NCI-H69 (cell line): ENCODE data around the gene ESPNL.

ENCODE experiments used
- DNase-seq: peaks from one replicate; lab custom pipeline; 2025; lab: John Stamatoyannopoulos, UW

The ESPNL gene

DNA sequence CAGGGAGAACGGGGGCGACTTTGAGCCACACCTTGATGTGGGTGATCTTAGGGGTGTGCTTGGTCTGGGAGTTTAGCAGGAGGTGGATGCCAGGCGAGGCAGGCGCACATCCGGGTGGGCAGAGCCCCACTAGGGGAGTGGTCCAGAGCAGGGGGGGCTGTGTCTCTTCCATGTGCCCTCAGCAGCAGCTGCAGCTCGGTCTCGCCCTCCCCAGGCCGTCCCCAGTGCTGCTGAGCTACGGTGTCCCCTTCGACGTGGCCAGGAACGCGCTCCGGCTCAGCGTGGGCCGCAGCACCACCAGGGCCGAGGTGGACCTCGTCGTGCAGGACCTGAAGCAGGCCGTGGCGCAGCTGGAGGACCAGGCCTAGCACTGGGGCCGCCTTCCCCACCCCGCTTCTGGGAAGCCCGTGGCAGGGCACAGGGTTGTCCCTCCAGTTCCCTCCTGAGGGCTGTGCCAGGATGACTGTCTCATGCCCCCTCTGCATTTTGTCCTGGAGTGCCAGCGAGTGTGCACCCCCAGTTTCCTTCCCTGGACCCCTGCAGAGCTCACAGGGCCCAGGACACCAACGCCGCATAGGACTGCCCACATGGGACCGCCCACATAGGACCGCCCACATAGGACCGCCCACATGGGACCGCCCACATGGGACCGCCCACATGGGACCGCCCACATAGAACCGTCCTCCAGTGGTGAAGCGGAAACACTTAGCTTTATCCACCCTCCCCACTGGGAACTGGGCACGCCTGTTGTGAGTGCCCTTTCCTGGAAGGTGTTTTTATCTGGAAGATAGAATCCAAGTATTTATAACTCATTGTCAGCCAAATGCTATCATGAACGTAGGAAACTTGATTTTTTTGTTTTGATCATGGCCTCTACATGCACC lies 1.9 kb upstream of the ESPNL start:
- peak; percentile 15 for DNase-seq

DNA sequence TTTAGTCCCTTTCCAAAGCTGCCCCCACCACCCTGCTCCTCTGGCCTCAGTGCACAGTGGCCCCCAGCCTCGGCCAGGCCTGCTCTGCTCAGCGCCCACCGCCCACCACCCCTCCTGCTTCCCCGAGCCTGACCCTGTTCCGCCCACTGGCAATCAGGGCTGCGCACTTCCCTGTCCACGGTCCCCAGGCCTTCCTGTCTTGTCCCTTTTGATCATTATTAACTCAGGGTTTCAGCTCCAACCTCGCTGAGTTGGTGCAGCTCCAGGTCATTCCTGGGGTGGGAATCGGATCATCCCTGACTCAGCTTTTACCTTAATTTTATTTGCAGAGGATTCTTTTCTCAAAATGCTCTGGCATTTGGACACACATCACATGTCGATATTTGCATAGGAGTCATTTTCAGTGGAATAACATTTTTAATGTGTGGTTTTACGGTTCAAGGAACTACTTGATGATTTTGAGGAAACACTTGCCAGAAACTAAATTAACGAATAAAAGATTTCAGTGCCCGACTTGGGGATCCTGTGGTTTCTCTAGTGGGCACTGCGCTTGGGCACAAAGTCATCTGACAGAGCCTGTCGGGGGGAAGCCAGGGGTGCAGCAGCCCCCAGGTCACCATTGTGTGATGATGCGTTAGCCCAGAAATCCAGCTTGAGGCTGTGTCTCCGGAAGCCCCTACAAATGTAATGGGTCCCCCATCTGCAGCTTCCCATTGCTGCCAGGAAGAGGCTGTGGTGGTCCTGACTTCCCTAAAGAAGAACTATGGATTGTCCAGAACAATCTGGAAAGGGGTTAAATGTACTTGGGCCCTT lies 1.0 kb upstream of the ESPNL start:
- DNase-seq = no peak

DNA sequence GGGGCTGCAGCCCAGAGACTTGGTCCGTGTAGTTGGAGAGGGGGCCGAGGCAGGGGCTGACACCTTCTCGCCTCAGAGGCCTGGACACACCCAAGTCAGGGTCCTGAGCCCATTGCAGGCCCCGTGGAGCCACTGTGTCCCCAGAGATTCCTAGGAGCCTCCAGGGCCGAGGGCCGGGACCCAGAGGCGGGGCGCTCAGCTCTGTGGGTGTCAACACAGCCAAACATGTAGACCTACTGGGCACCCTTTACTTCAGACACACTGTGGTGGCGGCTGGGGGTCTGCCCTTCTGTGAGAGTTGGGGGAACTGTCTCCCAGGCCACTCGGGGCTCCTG lies 459 bp upstream of the ESPNL start:
- no peak for DNase-seq

DNA sequence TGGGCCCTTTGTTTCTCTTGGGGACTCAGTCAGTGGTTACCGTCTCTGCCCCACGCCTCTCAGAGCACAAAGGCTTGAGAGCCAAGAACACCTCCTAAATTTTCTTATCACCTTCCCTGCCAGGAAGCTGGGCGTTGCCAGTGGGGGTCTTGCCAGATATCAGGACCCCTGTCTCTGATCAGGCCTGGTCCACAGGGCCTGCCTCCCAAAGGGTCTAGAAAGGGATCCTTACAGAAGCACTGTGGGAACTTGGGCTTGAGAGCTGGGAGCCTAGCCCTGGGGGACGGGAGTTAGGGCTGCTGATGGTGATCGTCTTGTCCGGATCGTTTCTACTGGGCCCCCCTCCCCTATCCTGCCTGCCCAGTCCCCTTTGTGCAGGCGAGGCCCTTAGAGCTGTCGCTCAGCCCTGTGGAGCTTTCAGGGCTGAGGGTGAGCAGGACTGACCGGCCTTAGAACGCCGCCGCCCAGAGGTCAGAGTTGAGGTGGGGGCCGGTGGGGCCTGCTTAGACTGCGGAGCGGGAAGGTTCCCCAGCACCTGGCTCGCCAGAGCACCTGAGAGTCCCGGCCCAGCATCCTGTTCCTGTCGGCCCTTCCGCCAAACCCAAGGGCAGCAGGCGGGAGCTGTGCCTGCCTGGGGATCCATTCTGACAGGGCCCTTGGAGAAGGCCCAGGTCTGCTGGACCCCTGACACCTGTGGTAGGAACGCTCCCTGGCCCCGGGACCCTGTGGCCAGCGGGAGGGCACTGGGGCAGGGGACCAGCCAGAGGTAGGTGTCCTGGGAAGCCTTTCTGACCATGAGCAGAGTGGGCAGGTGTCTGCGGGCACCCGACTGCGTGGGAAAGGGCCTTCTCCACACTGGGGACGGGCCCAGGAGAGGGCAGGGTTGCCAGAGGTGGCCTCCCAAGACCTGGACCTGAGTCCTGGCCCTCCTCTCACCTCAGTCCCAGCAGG lies 956 bp downstream of the ESPNL start:
- no peak for DNase-seq

DNA sequence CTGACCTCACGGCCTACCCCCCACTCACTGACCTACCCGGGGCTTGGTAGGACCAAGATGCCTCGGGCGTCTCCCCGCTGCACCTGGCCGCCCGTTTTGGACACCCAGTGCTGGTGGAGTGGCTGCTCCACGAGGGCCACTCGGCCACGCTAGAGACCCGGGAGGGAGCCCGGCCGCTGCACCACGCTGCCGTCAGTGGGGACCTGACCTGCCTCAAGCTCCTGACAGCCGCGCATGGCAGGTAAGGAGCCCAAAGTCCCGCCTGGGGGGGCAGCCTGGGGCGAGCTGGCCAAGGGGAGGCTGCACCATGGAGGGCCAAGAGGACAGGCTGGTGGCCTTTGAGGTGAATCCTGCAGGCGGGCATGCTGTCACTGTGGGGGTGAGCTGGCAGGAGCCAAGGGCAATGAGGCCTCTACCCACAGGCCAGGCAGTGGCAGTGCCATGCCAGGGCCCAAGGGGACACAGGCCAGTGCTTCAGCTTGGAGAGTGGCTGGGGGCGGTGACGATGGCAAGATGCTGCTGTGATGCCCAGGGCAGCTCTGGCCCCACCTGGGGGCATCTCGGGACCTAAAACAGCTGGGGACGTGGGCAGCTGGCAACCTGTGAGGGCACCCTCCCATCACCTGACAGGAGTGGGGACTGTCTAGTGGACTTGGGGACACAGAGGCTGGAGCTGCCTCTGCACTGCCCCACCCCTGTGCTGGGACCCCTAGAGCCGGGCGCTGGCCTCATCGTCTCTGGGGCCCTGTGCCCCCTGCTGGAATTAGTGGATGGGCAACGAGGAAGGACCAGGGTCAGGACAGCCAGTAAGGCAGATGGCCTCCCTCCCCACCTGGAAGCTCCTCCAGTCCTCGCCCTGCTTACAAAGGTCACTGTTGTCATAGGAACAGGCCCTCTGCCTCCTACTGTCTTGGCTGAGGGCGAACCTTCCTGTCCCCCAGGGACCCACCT lies 2.0 kb downstream of the ESPNL start:
- DNase-seq = no peak

DNA sequence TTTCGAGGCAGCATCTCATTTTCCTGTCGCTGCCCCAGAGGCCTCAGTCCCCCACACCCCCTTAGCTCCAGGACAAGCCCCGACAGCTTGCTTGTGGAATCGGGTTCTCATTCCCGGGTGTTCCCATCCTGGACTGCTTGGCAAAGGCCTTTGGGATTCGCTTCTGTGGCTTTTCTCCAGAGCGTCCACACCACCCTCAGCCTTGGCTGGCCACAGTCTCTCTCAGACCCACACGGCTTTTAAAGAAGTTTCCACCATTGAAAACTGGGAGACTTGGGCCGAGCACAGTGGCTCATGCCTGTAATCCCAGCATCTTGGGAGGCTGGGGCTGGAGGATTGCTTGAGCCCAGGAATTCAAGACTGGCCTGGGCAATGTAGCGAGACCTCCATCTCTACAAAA lies 2.7 kb downstream of the ESPNL start:
- no peak for DNase-seq

DNA sequence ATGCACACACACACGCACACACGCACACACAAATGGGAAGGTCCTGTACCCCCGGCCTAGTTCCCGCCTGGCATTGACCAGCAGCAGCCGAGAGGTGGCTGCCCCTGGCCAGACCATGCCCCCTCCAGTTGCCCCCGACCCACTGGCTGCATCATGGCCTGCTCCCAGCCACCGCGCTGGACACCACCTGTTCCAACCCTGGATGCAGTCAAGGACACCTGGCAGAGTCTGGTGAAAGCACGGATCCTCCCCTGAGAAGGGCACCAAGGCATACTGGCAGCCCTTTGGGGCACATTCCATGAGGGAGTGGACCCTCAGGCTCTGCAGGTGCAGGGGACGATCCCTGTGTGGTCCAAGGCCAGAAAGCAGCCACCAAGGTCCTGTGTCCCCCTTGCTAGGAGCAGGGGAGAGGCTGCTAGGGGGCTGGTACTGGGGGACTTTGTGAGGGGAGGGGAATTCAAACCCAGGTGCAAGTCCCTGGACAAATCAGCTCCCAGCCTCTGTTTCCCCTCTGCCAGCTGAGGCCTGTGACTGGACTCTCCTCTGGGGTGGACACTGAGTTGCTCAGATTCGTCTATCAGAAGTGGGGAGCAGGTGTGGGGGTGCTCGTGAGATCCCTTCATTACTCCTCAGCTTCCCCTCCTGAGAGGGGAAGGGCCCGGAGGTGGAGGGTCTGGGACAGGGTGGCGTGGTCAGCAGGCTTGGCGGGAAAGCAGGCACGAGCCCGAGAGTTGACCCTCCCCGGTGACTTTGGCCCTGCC lies 3.5 kb downstream of the ESPNL start:
- no peak for DNase-seq

DNA sequence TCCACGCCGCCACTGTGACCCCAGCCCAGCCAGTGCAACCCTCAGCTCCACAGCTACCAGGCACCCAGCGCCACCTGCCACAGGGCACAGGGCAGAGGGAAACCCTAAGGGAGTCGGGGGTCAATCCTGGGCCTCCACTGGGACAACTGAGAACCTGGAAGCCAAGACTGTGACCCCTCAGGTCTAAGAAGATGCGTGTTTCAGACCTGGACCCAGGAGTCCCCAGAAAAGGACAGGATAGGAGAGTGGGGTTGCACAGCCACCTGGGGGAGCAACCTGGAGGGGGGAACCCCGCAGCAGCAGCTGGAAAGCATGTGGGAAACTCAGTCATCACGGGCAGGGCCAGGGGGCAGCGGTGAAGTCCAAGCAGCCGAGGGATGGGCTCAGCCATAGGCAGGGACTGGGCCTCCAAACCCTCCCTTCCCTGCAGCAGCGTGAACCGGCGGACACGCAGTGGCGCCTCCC lies 4.1 kb downstream of the ESPNL start:
- no peak for DNase-seq

DNA sequence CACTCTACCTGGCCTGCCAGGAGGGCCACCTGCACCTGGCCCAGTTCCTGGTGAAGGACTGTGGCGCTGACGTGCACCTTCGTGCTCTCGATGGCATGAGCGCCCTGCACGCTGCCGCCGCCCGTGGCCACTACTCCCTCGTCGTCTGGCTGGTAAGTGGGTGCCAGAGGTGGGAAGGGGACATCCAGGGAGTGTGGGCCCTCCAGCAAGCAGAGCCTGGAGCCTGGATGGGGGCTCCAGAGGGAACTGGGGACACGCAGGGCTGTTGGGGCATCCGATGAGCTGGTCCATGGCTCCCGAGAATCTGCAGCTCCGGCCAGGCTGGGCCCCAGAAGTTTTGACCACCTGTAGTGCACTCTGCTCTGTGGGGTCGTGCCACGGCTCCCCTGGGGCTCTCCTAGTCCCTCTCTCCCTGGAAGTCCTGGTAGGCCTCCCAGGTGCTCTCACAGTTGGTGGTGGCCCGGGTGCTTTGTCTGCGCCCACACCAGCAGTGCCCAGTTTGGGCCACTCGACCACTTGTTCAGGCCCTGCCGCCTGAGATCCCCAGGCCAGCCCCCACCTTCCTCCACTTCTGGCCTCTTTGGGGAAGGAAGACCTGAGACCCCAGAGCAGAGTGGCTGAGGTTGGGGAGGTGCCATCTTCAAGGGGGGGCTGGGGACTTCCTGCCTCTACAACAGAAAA lies 4.7 kb downstream of the ESPNL start:
- DNase-seq = no peak

DNA sequence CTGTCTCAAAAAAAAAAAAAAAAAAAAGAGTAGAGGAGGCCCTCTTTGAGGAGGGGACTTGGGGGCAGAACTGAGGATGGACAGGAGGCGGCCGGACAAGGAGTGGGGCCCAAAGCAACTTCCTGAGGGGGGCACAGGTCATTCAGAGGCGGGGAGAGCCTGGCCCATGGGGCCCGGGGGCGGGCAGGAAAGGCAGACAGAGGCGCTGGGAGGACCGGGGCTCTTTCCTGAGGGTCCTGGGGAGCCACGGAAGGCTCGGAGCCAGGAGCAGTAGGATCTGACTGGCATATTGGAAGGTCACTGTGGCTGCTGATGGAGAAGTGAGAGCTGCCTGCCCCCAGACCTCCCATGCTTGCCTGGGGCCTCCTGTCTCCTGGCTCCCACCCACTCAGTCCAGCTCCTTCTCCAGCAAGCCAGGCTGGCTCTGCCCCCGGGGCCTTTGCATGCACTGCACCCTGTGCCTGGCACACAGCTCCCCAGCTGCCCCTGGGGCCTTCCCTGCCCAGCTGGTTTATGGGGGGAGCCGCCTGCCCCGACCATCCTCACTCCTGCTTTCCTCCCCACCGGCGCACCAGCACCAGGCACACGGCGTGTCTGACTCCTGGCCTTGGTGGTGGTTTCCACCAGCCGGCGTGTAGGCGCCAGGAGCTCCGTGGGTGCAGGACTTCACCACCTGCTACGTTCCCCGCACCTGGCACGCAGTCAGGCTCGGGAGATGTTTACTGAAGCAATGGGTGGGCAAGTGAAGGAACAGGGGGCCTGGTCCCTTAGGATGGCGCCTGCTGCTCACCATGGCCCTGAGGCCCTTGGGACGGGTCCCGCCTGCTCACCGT lies 5.6 kb downstream of the ESPNL start:
- peak; percentile 13 for DNase-seq

DNA sequence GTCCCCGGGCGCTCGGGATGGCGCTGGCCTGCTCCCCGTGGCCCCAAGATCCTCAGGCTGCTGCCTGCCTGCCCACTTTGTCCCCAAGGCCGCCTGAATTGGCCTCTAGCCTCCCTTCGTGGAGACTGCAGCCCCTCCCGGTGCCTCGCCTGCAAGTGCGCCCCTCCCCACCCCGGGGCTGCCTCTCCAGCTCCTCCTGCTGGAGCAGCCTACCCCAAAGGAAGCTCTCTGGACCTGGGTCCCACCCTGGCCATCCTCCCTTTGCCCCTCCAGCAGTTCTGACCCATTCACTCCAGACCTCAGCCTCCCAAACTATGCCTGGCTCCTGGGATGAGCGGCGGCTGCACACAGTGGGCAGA lies 6.2 kb downstream of the ESPNL start:
- peak; percentile 13 for DNase-seq

DNA sequence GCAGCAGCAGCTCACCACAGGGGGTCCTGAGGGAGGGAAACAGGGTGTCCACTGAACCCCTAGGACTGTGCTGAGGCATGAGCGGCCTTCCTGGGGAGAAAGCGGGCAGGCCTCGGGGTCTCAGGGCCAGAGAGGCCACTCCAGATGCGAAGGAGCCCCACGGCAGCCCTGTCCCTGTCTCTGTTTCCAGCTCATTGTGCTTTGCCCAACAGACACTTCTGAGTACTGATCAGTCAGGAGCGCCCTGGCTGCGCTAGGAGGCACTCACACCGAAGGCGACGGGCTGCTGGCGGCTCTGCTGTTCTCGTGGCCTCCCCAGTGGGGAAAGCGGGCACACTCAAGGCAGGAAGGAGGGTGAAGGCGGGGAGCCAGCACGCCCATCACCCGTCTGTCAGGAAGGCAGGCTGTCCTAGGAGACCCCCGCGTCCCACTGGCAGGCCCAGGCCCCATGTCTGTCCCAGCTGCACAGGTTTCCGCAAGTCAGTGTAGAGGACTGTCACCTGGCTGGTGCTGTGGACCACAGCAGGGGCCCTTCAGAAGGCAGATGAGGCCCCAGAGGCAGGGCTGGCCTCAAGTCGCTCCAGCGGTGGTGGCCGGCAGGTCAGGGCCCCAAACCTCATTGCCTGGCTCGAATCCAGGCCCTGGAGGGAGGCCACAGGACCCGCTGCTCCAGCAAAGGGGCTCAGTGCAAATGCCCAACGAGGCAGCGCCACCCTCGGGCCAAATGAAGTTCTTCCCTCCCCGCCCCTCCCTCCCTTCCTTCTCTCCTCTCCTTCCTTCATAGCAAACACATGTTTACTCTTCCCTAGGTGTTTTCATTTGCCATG lies 6.8 kb downstream of the ESPNL start:
- DNase-seq = peak; percentile 61

DNA sequence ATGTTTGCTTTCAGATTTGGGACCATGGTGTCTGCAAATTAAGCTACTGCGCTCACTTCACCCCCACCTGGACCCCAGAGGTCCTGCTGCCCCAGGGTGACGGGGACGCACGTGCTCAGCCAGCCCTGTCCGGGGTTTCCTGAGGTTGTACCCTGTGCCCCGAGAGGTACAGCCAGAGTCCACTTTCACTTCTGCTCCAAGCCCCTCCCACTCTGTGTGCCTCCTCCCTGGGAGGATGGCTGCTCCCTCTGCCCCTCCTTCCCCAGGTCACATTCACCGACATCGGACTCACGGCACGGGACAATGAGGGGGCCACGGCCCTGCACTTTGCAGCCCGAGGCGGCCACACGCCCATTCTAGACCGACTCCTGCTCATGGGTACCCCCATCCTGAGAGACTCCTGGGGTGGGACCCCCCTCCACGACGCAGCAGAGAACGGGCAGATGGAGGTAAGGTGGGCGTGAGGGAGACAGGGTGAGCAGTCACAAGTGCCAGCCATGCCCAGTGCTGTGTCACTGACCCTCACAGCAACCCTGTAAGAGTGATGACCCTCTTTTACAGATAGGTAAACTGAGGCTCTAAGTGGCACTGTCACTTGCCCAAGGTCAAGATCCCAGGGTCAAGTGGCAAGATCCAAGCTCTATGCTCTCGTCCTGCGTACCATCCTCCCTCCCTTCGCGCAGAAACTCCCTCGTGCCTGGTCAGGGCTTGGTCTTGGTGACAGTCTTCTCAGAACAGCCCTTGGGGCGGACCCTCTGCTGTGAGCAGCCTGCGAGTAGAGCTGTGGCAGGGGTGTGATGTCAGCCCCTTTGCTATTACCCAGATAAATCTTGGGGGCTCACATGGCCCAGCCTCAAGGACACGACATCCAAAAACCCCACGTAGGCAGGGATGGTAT lies 7.6 kb downstream of the ESPNL start:
- DNase-seq = no peak

DNA sequence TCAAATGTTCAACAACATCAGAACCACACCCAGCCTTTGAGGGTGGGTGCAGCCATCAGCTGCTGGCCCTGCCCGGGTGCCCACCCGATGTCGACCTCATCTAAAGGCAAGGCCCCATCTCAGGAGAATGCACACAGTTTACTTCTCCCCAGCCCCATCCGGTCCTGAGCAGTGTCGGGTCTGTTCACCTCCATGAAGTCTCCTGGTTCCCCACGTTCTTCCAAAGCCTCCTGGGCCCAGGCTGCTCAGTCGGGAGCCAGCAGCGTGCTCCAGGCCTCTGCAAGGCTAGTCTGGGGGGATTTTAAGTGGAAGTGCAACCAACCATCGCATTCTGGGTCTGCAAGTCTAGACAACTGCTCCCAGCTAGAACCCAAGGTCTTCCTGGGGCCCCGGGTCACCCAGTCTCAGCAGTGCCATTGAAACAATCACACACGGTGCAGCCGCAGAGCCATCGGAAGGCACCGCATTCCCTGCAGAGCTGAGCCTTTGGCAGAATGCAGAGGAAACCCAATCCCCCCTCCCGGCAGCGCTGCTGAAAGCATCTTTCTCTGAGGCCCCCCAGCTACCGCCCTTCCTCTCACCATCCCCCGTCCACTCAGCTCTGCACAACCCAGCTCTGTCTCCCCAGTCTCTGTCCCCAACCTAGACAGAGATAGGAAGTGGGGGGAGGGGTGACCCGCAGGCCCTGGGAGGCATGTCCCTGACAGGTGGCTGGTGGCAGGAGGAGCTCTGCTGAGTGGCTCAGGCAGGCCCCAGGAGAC lies 8.5 kb downstream of the ESPNL start:
- DNase-seq = peak; percentile 45

DNA sequence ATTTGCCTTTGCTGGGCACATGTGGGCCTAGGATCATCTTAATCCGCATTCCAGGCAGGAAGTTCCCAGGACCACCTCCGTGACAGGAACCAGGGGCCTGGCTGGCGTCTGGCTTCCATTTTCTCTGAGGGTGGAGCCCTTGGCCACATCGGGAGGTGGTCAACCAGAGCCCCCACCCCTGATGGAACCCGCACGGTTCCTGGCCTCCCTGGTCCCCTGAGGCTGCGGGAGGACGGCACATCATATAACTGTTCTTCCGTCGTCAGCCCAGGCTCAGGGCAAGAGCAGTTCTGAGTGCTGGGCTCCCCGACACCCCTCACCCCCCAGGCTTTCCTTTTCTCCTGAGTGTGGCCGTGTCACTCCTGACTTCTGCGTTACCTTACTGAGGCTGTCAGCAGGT lies 13.5 kb downstream of the ESPNL start:
- DNase-seq = no peak

DNA sequence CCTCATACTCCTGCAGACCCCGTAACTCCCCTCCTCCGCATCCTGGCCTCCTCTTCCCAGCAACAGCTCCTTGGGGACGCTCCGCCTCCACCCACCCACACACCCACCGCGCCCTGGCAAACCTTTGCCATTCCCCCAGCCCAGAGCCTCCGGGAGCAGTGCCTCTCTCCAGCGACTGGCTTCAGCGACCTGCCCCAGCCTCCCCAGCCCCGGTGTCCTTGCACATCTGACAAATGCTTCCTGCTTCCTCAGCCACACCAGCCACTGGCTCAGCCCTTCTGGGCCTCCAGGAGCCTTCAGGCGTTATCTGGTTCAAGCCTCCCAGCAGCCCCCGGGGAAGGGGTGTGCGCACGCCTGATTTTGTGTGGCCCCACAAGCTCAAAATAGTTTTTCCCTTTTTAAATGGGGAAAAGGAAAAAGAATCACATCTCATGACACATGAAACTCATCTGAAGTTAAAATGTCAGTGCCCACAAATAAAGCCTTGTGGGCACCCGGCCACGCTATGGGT lies 14.2 kb downstream of the ESPNL start:
- DNase-seq = no peak
